HG03025 (cell line): Measurements from ENCODE around the gene POLR3G.

Source experiments
- ATAC-seq: cut with Tn5 transposase; IDR thresholded peaks from one replicate; pipeline ENCODE4 v1.9.1; 2021; ENCODE audit warnings: mild to moderate bottlenecking, moderate library complexity; ENCODE audit not compliant: unreplicated experiment, low FRiP score

Gene POLR3G

GRCh38 chr5:90495146-90495545 is 20.5 kb downstream of the POLR3G start:
- no peak for ATAC-seq

DNA sequence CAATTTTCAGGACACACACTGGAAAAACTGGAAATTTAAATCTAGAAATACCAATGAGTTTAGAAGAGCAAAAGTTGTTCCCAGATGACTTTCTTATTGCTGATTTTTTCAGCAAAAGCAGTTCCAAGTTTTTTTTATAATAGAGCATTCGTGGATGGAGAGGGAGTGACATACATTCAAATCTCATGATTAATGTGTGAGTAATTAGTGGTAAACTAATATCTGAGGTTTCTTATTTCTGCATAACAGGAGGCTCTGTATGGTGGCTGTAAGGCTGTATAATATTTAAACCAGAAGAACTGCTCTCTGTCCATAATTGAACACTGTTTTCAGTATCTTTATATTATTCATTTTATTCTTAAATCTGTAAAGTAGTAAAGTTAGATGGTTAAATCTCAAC is 28.9 kb downstream of the POLR3G start:
- no peak for ATAC-seq

- ATAC-seq = no peak
These were observed 30.1 kb downstream of the POLR3G start for GRCh38 chr5:90504743-90505142.

DNA sequence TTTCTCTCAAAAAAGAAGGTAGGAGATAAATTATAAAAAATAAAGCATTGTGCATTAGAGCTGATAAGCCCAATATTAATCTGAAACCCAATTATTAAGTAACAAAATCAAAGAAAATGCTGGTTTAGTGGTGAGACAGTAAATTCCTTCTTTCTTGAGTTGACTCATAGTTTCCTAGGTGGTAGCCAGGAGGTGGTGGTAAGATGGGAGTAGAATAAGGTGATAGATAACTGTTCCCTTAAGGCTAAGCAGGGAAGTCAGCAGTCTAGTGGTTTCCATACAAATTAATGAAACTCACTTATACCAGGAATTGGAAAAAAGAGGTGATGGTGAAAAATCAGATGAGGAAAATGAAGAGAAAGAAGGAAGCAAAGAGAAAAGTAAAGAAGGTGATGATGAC is 31.6 kb downstream of the POLR3G start:
- no peak for ATAC-seq

DNA sequence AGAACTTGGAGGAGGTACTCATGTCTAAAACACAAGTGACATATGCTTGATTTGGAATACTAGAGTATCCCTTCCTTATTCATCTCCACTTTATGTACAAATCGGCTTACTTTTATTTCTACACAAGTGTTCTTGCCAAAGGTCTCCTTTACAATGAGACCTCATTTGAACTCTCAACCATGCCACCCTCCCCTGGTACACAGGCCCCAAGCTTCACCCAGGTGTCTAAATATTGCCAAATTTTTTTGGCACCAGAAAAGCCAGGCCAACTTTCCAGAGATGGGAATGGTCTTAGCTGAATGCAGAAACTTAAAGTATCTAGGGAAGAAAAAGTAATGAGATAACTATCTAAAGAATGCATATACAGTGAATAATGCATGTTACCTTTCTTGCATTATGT is 35.8 kb downstream of the POLR3G start:
- no peak for ATAC-seq

GRCh38 chr5:90514520-90514919 is 39.9 kb downstream of the POLR3G start:
- no peak for ATAC-seq

DNA sequence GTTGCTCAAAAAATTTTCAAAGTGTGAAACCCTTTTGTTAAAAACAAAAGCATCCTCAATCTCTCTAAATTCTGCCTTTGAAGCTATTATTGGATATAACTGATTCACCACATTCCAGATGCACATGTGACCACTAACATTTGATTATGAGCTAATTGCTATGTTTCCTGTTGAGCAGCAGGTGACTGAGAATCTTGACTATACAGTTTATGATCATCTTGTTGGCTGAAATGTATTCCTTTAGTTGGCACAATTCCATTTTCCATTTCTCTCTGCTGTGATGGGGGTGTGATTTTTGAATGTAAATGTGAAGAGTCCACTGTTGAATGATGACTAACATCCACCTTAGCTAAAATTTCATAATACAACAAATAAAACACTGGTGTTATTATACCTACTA is 44.0 kb downstream of the POLR3G start:
- no peak for ATAC-seq

GRCh38 chr5:90519081-90519480 is 44.4 kb downstream of the POLR3G start:
- no peak for ATAC-seq

- ATAC-seq = peak; percentile 6
These were observed 54.0 kb downstream of the POLR3G start for GRCh38 chr5:90528601-90529193.

GRCh38 chr5:90529194-90529938 is 54.7 kb downstream of the POLR3G start, which contains the start of gene LYSMD3:
LYSMD3 (minus strand) TSS chr5:90529584; CDS start chr5:90525289, 4,295 bp downstream.
- peak; percentile 91 for ATAC-seq

GRCh38 chr5:90529939-90530677 is 55.4 kb downstream of the POLR3G start:
- peak; percentile 51 for ATAC-seq

GRCh38 chr5:90530736-90531487 is 56.2 kb downstream of the POLR3G start:
- ATAC-seq = no peak

DNA sequence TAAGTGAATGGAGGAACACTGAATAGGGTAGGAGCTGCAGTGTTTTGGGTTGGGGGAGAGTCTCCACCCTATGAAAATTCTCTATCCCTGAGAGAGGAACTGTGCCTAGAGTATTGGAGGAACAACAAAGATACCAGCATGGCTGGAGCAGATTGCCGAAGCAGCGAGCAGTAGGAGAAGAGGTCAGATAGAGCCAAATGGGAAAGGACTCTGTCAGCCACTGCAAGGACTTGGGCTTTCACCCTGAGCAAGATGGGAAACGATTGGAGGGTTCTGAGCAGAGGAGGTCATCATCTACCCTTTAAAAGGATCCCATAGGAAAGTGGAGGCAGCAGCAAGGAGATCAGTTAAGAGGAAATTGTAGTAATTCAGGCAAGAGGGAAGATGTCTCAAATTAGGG is 59.1 kb downstream of the POLR3G start:
- no peak for ATAC-seq

GRCh38 chr5:90534922-90535321 is 60.3 kb downstream of the POLR3G start:
- no peak for ATAC-seq

GRCh38 chr5:90542827-90543519 is 68.3 kb downstream of the POLR3G start:
- no peak for ATAC-seq

DNA sequence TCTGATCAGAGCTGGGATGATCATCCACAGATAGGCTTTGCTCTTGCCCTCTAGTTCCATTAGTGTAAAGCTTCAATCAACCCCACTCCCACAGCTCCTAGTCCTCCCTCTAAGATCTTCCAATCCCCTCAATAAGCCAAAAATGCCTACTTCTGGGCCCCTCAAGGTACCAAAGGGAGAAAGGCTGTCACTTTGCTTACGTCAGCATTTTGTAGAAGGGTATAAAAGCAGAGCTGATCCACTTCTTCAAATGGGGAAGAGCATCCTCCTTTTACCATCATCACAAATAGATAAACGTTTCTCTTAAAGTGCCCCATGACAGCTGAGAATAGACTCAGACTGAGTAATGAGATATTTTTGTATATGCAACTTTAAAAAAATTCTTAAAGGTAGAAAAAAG is 70.8 kb downstream of the POLR3G start:
- ATAC-seq = no peak

- ATAC-seq = no peak
These were observed 71.7 kb downstream of the POLR3G start for GRCh38 chr5:90546216-90546837.

DNA sequence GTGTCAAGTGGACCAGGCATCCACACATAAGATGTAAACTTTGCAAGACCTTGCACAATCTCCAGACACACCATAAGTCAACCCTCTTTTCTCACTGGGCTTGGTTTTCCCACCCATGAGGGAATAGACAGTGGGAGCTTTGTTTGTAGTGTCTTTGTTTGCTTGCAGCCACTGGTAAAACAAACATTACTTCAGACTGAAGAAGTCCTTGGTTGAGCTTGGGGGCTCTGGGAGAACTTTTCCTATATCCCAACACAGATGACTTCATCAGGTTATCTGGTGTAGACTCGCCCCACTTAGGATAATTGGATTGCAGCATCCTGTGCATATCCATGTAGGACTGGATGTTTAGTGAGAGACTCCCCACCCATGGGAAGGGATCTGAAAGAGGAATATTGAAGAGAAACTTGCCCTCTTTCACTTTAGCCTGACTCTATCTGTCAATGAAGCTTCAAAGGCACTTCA is 72.4 kb downstream of the POLR3G start:
- ATAC-seq = no peak

GRCh38 chr5:90548069-90548593 is 73.5 kb downstream of the POLR3G start:
- ATAC-seq = no peak
